HepG2 (cell line): ENCODE data around the gene C2CD3.

ENCODE experiments used
- AHR ChIP-seq: IDR thresholded peaks from 2 replicates; pipeline ENCODE4 v1.6.1; 2018; ENCODE audit warnings: missing genetic modification reagents, missing compliant biosample characterization
- CTCF ChIP-seq: sonication (generic); formaldehyde crosslinking; IDR thresholded peaks from 2 replicates; pipeline ENCODE4 v1.5.0; 2020; ENCODE audit warnings: mild to moderate bottlenecking, missing genetic modification reagents, moderate library complexity
- FOXM1 ChIP-seq: sonication (generic); formaldehyde crosslinking; IDR thresholded peaks from 2 replicates; pipeline ENCODE4 v1.5.0; 2020; ENCODE audit warnings: missing genetic modification reagents
- SCMH1 ChIP-seq: sonication (generic); formaldehyde crosslinking; IDR thresholded peaks from 2 replicates; pipeline ENCODE4 v1.9.0; 2021; ENCODE audit warnings: missing genetic modification reagents, mild to moderate bottlenecking, borderline replicate concordance
- STAT5B ChIP-seq: sonication (generic); formaldehyde crosslinking; IDR thresholded peaks from 2 replicates; pipeline ENCODE4 v1.4.0; 2020; ENCODE audit warnings: missing genetic modification reagents
- ZNF670 ChIP-seq: sonication (generic); formaldehyde crosslinking; IDR thresholded peaks from 2 replicates; pipeline ENCODE4 v1.8.0; 2022; ENCODE audit warnings: mild to moderate bottlenecking, missing genetic modification reagents, borderline replicate concordance
- TF ChIP-seq, protein P1 (sequence below): IDR thresholded peaks from 2 replicates; pipeline ENCODE4 v1.6.1; 2016; ENCODE audit warnings: low read depth, control low read depth

DNA sequence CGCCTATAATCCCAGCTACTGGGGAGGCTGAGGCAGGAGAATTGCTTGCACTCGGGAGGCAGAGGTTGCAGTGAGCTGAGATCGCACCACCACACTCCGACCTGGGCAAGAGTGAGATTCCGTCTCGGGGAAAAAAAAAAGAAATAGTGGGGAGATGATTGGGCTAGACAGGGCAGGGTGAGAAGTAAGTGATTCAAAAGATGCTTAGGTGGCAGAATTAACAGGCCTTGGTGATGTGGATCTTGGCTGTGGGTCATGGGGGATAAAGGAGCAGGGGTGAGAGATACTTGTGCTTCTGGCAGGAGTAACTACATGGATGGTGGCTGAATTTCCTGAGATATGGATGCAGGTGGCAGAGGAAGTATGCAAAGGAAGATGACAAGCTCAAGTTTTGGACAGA, 148.8 kb downstream of the C2CD3 start:
- TF ChIP-seq CTCF (CRISPR knock-in tag): no peak
- no peak for TF ChIP-seq FOXM1 (CRISPR knock-in tag)
- no peak for TF ChIP-seq SCMH1 (CRISPR knock-in tag)
- TF ChIP-seq STAT5B (CRISPR knock-in tag): no peak
- TF ChIP-seq, protein P1, sequence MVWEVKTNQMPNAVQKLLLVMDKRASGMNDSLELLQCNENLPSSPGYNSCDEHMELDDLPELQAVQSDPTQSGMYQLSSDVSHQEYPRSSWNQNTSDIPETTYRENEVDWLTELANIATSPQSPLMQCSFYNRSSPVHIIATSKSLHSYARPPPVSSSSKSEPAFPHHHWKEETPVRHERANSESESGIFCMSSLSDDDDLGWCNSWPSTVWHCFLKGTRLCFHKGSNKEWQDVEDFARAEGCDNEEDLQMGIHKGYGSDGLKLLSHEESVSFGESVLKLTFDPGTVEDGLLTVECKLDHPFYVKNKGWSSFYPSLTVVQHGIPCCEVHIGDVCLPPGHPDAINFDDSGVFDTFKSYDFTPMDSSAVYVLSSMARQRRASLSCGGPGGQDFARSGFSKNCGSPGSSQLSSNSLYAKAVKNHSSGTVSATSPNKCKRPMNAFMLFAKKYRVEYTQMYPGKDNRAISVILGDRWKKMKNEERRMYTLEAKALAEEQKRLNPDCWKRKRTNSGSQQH (CRISPR knock-in tag): no peak
- TF ChIP-seq AHR: no peak
- no peak for TF ChIP-seq ZNF670 (CRISPR knock-in tag)
